HG02588 (cell line): ENCODE measurements around the gene AMPH.

Experiments
- ATAC-seq: cut with Tn5 transposase; IDR thresholded peaks from one replicate; pipeline ENCODE4 v1.9.1; 2021; ENCODE audit warnings: mild to moderate bottlenecking, moderate library complexity; ENCODE audit not compliant: unreplicated experiment

AMPH gene

DNA sequence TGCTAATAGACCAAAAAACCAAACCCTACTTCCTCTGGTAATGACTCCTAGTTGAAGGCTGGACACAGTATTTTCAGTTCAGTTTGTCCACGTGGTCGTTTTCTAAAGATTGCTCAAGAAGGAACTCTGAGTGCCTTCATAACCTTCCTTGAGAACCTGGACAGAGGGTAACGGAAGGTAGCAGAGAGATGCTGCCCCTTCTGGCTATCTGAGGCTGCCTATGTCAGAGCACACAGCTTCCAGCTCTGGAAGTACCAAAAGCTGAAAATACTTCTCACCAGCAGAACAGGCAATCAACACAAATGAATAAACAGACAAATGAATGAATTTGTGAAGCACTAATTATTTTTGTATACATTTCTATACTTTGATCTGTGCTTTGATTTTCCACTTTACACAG lies 85.2 kb downstream of the AMPH start:
- ATAC-seq = no peak

DNA sequence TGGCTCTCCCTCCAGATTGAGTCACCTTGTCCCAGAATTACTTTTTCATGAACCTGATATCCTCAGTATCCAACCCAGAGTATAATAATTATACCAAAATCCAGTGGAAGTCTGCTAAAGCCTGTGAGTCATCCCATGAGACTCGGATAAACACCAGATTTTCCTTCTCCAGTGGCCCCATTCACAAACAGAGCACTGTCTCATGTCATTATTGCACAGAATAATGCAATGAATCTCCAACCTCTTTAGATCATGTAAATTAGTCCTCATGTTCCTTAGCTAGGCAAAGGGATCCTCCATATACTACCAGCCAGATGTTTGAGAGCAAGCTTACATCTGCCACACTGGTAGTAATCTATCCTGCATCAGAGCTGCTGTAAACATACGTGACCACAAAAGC lies 89.0 kb downstream of the AMPH start:
- ATAC-seq = no peak

DNA sequence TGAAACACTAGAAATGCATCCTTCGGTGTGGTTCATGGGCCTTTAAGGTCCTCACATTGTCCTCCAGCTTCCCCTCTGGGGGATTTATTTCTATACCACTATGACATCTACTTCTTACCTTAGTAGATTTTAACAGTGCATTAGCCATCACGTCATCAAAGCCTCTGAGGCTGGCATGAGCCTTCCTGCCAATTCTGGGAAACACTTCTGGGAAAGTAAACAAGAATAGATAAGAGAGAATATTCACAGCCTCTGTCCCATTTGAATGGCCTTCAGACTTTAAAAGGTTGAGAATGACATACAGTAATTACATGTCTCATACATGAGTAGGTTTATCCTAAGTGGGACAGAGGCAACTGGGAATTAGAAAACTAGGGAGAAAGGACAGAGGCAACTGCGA lies 89.7 kb downstream of the AMPH start:
- no peak for ATAC-seq

DNA sequence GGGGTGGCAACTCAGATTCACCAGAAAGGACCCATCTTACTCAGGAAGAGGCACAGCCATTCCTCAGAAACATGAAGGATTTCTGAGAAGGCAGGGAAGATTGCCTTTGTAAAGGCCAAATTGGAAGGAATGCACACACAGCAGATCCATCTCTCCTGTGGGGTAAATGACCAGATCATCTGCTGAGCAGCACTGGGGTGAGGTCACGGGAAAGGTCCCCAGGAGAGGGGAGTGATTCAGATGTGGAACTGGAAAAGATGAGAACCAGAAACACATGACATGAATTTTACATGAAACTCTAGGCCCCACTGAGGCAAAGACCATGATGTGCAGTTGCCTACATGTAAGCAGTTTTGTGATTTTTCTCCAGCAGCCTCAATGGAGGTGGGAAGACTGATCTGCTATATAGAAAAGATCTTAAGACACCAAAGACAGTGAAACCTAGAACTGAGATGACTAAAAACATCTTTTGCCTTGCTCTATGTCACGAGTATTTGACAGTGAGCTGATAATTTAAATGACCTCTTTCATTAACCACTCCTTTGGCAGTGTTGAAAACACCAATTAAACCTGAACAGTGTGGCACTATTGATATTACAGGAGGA lies 91.6 kb downstream of the AMPH start:
- ATAC-seq = no peak

DNA sequence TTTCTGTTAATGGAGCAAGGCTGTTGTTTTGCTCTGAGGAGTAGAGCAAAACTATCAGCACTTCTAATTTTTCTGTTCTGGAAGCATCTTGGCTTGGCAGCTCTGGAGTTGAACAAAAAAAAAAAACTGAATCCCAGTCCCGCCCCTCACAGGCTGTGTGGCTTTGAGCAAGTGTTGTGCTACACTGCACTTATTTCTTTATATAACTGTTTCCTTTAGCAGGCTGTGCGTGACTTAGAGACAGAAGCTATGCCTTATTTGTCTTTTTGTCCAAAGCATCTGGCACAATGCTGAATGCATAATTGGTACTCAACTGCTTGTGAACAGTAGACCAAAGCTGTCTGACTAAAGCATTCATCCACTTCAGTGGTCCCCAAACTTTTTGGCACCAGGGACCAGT lies 96.1 kb downstream of the AMPH start:
- no peak for ATAC-seq

DNA sequence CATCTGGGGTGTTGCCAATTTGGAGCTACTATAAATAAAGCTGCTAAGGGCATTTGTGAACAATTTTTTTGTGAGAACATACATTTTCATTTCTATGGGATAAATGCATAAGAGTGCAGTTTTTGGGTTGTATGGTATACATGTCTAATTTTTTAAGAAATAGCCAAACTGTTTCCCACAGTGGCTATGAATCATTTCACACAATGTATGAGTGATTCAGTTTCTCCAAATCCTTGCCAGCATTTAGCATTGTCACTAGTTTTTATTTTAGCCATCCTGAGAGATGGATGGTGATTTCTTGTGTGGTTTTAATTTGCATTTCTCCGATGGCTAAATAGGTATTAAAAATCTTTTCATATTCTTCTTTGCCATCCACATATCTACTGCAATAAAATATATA lies 105.3 kb downstream of the AMPH start:
- no peak for ATAC-seq

DNA sequence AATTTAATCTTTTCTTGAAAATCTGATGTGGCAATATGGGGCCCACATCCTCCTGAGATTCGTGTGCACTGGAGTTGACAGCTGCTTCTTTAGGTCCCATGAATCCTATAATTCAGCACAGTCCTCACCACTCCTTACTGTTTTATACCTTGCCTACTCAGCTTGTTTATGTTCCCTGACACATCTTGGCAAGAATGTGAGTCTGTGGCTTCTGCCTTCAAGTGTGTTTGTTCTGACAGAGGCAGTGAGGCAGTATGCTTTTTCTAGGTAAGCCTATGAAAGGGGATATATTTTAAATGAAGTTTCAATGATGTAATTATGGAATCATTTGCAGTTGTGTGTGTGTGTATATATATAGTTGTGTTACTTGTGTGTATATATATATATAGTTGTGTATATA lies 106.4 kb downstream of the AMPH start:
- ATAC-seq = no peak

DNA sequence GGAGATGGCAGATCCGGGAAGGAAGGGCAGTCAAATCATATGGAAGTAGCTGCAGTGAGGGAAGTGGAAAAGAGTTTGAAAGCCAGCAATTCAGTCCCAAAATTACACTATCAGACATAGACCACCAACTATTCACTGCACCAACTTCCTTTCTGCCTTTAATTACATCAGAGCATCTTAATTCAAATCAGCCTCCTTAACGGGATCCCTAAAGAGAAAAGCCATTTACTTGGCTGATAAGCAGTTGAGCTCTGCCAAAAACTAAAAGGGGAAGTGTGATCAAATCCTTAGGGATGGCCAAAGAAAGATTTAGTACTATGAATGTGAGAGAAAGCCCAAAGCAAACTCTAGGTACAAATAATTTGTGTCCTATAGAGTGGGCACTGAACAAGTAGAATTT lies 110.4 kb downstream of the AMPH start:
- no peak for ATAC-seq

DNA sequence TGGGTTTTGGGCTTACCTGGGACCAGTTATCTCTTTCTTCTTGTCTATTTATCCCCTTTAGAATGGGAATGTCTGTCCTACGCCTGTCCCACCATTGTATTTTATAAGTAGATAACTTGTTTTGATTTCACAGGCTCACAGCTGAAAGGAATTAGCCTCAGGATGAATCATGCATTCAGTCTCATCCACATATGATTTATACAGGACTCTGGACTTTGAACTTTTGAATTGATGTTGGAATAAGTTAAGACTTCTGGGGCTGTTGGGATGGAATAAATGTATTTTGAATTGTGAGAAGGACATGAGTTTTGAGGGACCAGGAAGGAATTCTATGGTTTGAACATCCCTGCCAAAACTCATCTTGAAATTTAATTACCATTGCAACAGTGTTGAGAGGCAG lies 112.6 kb downstream of the AMPH start:
- ATAC-seq = no peak

DNA sequence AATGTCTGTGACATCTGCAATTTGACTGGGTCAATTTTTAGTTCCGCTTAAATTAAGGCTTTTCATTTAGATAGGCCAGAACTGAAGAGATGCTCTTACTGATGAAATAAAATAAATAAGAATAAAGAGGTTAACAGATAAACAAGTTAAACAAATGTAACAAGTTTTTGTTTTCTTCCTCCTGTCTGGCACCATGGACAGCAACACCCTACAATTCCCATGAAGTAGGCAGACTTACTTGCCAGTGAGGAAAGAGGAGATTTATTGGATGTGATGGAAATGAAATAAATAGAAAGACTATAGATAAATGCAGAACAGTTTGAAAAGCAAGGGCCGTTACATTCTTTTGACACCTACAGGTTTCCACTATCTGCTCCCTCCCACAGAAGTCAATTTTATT lies 118.5 kb downstream of the AMPH start:
- no peak for ATAC-seq

DNA sequence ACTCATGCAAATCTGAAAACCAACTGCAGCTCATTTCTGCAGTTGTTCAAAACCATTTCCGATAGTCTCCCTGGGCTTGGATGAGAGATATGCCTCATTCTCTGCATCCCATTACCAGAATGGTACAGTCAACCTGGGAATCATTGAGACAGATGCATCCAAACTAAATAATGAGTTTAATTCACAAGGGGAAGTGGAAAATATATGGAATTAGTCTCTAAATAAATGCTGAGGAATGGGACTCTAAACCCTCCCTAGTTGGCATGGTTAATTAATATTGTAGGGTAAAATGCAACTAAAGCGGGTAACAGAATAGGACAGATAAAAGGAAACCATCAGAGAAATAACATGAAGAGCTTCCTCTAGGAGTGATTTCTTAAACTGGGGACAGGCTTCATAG lies 118.9 kb downstream of the AMPH start:
- no peak for ATAC-seq

DNA sequence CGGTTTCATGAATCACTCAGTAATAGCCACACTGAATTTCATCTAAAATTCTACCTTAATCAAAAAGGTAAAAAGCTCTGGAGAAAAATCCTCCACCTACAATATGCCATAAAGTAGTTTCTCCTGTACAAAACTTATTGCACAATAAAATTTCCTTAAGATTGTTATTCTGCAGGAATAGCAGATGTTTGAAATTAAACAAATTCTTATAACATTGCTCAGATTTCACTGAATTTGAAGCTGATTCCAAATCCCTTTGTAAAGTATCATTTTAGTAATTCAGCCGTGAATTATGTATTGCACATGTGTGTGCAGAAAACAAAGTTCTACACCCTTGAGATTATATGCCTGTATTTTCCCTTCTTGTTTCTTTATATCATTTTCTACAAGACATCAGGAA lies 123.8 kb downstream of the AMPH start:
- ATAC-seq = no peak

DNA sequence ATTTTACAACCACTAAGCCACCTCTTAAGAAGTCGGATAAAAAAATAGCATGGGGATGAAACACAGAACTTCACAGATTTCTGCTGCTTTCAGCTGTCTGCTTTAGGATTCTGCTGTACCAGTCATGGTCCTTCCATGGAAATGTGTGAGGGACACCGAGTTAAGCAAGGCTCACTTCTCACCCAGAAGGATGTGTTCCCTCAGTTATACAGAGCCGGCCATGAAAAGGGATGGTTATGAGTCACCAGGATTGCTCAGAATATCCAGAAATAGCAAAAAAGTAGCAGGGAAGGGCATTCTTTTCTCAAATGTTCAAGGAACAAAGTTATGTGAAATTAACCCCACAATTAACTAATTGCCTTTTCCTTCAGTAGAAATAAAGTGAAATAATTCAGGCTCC lies 124.4 kb downstream of the AMPH start:
- ATAC-seq = no peak

DNA sequence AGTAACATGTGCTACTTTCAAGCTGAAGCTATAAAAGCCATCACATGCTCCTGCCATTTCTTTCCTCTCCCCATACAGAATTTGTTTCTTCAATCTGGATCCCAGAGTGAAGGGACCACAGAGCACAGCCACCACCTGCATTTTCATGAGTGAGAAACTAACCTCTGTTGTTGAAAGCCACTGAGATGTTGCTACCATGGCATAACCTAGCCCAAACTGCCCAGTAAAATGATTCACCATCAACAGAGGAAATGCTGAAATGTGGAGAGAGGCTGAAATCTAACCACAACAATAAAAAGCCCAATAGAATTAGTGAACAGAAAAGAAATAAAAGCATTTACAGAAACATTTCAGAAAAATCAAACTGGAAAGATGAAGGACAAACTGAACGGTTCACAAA lies 125.2 kb downstream of the AMPH start:
- no peak for ATAC-seq

DNA sequence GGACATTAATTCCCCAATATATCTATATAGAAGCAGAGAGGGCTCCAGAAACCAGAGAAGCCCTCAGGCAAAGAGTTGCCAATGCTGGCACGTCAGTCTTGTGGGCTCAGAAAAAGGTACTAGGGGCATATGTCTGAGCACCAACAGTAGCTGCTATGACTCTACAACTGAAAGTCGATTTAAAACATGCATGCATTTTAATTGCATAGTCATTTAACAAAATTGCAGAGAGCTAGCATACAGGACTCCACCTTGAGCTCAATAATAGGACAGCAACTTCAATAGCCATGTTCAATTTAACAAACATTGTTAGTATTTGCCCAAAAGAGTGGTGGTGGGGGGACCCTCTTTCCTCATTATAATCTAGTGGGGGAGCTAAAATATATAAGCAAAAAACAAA lies 126.5 kb downstream of the AMPH start:
- ATAC-seq = no peak

DNA sequence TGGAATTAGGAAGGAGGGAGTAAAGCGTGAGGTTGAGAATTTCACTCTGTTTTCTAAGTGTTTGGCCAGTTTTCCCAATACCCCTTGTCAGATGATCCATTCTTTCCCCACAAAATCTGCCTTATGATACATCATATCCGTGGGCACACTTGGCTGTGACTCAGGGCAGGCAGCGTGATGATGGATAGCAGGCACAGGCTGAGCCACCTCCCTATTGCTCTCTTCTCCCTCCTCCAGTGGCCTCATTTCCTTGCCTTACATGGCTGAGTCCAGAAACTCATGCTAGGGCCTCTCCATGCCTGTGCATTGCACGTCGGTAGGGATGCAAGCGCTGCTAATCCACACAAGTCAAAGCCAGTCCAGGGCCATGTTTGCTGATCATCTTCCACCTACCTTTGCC lies 128.3 kb downstream of the AMPH start:
- ATAC-seq = no peak

DNA sequence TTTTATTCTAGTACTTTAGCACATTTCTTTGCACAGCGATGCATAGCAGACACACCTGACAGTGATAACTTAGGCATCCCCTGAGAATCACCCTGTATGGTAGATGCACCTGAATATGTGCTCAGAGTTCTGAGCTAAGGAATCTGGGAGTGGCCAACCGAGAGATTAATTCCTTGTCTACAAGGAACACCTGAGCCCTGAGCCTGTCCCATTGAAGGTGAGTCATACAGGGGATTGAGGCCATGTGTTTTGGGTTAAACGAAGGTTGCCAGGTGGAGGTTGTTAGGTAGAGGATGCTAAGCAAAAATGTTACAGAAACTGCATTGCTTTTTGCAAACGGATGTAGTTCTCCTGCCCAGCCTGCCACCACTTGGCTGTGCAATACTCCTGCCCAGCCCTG lies 128.9 kb downstream of the AMPH start:
- no peak for ATAC-seq

DNA sequence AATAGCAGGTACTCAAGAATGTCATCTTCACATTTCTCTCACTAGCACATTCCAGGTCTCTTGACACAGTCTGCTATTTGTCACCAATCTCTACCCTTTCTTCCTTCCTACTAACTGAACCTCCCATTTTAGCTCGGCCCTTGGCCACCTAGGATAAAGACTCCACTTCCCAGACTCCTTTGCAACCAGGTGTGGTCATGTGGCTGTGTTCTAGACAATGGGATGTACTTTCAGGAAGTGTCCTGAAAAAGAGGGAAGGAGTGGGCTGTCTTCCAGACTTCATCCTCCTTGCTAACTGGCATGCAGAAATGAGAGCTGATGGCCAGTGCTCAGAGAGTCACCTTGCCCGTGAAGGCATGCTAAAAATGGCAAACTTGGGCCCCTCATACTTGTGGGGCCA lies 139.2 kb downstream of the AMPH start:
- no peak for ATAC-seq

DNA sequence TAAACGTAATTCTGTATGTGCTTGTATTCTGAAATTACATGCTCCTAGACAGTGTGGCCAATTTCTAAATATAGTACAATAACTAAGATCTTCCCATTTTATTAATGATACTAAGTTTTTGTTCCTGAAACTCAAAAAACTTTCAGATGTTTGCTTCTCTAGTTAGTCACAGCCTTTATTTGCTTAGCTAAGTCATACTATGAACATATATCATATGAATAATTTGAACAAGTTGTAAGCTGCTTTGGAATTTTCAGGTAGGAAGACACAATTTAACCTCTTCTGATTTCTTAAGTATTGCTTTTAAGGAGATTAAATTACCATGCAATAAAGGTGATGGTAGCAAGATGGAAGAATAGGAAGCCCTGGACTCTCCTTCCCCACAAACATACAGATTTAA lies 148.7 kb downstream of the AMPH start:
- ATAC-seq = no peak

DNA sequence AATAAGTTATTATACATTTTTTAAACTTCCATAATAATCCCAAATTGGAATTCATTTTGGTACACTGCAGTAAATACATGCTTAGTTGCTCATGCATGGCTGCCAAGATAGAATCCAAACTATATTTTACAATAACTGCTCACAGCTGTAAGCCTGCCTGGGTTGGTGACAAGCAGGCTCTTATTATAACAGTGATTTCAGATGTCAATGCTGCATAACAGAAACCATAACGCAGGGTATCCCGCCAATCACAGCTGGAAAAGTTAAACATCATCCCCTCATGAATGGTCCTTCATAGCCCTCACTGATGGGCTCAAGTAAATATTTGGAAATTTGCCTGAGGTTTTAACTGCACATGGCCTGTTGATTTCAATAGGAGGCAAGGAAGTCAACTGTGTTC lies 149.8 kb downstream of the AMPH start:
- no peak for ATAC-seq

DNA sequence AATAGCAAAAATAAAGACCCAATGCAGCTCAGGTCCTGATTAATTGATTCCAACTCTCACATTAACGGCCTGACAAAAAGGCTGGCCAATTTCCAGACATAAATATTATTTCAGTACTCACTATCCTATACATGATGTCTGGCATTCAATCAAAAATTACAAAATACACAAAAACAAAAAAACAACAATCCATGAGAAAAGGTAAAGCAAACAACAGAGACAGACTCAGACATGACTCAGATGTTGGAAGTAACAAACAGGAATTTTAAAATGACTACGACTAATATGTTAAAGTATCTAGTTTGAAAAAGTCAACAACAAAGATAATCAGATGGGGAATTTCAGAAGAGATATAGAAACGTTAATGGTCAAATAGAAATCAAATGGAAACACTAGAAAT lies 152.8 kb downstream of the AMPH start:
- ATAC-seq = no peak

DNA sequence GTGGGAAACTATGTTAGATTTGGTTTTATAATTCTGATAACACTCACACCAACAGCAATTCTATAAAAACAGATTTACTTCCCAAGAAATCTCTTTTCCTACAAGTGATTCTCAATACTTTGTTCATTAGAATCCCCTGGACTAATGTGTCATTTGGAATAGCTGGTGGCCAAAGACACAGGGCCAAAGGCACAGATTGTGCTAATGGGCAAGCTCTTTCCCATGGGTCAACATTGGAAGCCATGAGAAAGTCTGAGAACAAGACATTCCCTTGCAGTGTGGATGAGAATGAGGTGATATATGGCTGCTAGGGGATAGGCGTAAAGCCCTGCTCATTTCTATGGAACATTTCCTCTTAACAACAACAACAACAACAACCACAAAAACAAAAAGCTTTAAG lies 153.8 kb downstream of the AMPH start:
- no peak for ATAC-seq

DNA sequence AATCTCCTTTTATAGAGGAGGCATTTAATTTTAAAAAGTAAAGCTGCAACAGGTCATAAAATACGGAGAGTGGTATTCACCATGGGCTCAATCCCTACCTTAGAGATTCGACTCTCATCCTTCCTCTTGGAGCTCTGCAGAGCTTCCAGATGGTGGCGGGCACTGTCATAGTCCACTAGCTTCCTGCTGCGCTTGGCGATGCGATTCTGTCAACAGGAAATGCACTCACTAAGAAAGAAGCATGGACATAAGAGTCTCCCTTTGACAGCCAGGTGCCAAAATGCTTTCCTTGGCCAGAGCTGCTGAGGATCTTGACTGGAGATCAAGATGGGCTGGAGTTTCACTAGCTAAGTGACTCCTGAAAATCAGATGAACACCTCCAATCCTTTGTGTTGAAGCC lies 154.4 kb downstream of the AMPH start:
- no peak for ATAC-seq

DNA sequence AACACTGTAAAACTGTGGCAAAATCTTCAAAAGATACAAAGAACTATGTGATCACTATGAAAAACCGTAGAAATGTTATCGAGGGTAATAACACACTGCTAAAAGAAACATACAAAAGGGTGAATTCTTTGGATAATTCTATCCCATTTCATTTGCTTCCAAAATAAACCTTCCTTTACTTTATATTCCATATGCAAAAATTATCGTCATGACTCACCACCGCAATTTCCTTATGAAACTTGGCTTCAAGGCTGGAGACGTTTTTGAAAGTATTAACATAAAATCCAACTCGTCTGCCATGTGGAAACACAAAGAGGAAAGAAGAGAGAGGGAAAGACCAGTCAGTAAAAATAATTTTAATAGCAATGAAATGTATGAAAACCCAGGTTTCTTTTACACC lies 165.2 kb downstream of the AMPH start:
- ATAC-seq = no peak
